ENCODE measurements around the gene BPGM.

Gene BPGM

GRCh38 chr7:134612197-134612596 lies 34.5 kb upstream of the BPGM start:
- DNase-seq (ENCODE audit: insufficient read length, low spot score), result no peak
- TF ChIP-seq, protein P1, sequence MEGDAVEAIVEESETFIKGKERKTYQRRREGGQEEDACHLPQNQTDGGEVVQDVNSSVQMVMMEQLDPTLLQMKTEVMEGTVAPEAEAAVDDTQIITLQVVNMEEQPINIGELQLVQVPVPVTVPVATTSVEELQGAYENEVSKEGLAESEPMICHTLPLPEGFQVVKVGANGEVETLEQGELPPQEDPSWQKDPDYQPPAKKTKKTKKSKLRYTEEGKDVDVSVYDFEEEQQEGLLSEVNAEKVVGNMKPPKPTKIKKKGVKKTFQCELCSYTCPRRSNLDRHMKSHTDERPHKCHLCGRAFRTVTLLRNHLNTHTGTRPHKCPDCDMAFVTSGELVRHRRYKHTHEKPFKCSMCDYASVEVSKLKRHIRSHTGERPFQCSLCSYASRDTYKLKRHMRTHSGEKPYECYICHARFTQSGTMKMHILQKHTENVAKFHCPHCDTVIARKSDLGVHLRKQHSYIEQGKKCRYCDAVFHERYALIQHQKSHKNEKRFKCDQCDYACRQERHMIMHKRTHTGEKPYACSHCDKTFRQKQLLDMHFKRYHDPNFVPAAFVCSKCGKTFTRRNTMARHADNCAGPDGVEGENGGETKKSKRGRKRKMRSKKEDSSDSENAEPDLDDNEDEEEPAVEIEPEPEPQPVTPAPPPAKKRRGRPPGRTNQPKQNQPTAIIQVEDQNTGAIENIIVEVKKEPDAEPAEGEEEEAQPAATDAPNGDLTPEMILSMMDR (IDR thresholded peaks at IDR 0.05; ENCODE audit: insufficient read depth, missing control alignments), result no peak
- FAIRE-seq, result no peak

DNA sequence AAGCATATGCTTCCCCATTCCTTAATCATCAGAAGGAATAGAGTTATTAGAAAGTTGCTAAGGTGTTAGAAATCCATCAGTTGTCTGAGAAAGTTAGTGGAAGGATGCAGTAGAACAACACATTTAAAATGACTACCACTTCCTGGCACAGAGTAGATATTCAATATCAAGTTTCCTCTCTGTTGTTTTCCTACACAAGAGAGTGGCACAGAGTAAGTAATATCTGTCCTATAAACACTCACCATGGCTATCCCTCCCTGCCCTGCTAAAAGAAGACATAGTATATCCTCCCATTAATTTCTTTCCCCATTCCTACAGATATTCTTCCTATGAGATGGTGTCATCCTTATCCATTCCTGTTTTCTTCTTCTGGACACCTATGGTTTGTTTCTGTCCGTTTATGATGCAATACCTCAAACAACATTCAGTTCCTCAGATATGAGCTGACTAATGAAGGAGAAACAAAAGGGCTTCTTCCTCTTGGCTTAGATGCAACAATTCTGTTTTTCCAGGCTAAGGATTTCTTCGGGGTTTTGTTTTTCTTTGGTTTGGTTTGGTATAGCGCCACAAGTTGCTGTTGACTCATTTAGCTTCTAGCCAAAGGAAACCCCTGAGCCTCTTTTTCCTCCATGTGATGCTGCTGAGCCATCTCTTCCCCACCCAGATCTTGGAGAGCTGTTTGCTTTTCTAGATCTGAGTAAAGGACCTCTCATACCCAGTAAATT lies 32.9 kb upstream of the BPGM start:
- TF ChIP-seq, protein P1 (IDR thresholded peaks at IDR 0.05; ENCODE audit: insufficient read depth, missing control alignments), result no peak
- no peak for DNase-seq (ENCODE audit: insufficient read length, low spot score)
- no peak for FAIRE-seq

GRCh38 chr7:134616611-134617010 lies 30.0 kb upstream of the BPGM start:
- FAIRE-seq (no peak), DNase-seq (ENCODE audit: insufficient read length, low spot score) (no peak)
- TF ChIP-seq, protein P1 (IDR thresholded peaks at IDR 0.05; ENCODE audit: insufficient read depth, missing control alignments), result no peak

- FAIRE-seq (no peak), DNase-seq (ENCODE audit: insufficient read length, low spot score) (no peak)
- TF ChIP-seq, protein P1 (IDR thresholded peaks at IDR 0.05; ENCODE audit: insufficient read depth, missing control alignments), result no peak
Observed at GRCh38 chr7:134618756-134619530, 27.7 kb upstream of the BPGM start.

- no peak for FAIRE-seq
- TF ChIP-seq, protein P1 (IDR thresholded peaks at IDR 0.05; ENCODE audit: insufficient read depth, missing control alignments), result no peak
- no peak for DNase-seq (ENCODE audit: insufficient read length, low spot score)
Observed at GRCh38 chr7:134619627-134620331, 26.9 kb upstream of the BPGM start.

- FAIRE-seq, result no peak
- DNase-seq (ENCODE audit: insufficient read length, low spot score), result no peak
- TF ChIP-seq, protein P1 (IDR thresholded peaks at IDR 0.05; ENCODE audit: insufficient read depth, missing control alignments), result no peak
Observed at GRCh38 chr7:134622303-134622995, 24.2 kb upstream of the BPGM start.
